ENCODE results near the gene RFX4.

- TF ChIP-seq CTCF (IDR thresholded peaks at IDR 0.05), result no peak
- TF ChIP-seq POLR2A (IDR thresholded peaks at IDR 0.05), result no peak
- no peak for TF ChIP-seq POLR2AphosphoS5 (IDR thresholded peaks at IDR 0.05)
- no peak for TF ChIP-seq EP300 (IDR thresholded peaks at IDR 0.05)
These were observed 16.5 kb downstream of the RFX4 start for GRCh38 chr12:106599302-106599701.

All from upper lobe of left lung (tissue), 4 donors.